GM20000 (cell line): ENCODE data around the gene TNC.

Experiments
- DNase-seq: peaks from one replicate; pipeline ENCODE4 v3.0.0; 2012; ENCODE audit warnings: low spot score
- CTCF ChIP-seq: IDR thresholded peaks from 2 replicates; pipeline ENCODE4 v1.5.1; 2012; ENCODE audit warnings: mild to moderate bottlenecking, control low read depth; ENCODE audit errors: extremely low read depth, missing control alignments

TNC gene

GRCh38 chr9:115024925-115025535, 92.9 kb downstream of the TNC start:
- TF ChIP-seq CTCF = no peak
- no peak for DNase-seq

- no peak for TF ChIP-seq CTCF
- no peak for DNase-seq
Measured at GRCh38 chr9:115022760-115023434, 95.1 kb downstream of the TNC start.

- no peak for TF ChIP-seq CTCF
- DNase-seq = no peak
Measured at GRCh38 chr9:115018547-115019435, 99.2 kb downstream of the TNC start.

GRCh38 chr9:115016344-115016743, 101.6 kb downstream of the TNC start:
- TF ChIP-seq CTCF = no peak
- DNase-seq = no peak

- peak; percentile 55 for TF ChIP-seq CTCF
- DNase-seq = no peak
Measured at GRCh38 chr9:115015018-115015635, 102.8 kb downstream of the TNC start.

GRCh38 chr9:115014438-115014837, 103.5 kb downstream of the TNC start:
- DNase-seq = no peak
- TF ChIP-seq CTCF = no peak
